GM13976 (cell line): ENCODE measurements around the gene TBC1D17.

ENCODE experiments used
- DNase-seq: peaks from one replicate; pipeline ENCODE4 v3.0.0; 2012; ENCODE audit warnings: low spot score
- in situ Hi-C: fragments of 300-500 bp; cut with MboI; formaldehyde crosslinking; loops from one replicate; pipeline ENCODE4 v1.12.0; 2022; ENCODE audit warnings: low sequenced_read_pairs, mixed read lengths, inconsistent platforms; ENCODE audit not compliant: unreplicated experiment
- TF ChIP-seq, protein P1 (sequence below): IDR thresholded peaks from 2 replicates; pipeline ENCODE4 v1.5.1; 2012; ENCODE audit warnings: borderline replicate concordance, mild to moderate bottlenecking; ENCODE audit not compliant: insufficient read depth; ENCODE audit errors: extremely low read depth, missing control alignments, control extremely low read depth

TBC1D17 gene

DNA sequence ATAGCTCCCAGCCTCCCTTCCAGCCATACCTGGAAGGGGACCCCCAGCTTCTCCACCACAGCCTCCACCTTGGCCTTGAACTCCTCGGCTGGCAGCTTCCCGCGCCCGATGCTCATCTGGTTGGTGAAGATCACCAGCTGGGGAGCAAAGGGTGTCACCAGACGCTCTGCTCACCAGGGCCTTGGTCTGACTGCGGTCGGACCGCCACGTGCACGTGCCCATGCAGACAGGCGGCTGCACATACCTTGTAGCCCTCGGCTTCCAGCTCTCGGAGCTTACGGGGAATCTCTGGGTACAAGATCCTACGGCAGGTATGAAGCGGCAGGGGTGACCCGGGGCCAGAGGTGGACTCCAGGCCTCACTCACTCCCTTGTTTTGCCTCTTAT lies 13.6 kb upstream of the TBC1D17 start:
- TF ChIP-seq, protein P1, sequence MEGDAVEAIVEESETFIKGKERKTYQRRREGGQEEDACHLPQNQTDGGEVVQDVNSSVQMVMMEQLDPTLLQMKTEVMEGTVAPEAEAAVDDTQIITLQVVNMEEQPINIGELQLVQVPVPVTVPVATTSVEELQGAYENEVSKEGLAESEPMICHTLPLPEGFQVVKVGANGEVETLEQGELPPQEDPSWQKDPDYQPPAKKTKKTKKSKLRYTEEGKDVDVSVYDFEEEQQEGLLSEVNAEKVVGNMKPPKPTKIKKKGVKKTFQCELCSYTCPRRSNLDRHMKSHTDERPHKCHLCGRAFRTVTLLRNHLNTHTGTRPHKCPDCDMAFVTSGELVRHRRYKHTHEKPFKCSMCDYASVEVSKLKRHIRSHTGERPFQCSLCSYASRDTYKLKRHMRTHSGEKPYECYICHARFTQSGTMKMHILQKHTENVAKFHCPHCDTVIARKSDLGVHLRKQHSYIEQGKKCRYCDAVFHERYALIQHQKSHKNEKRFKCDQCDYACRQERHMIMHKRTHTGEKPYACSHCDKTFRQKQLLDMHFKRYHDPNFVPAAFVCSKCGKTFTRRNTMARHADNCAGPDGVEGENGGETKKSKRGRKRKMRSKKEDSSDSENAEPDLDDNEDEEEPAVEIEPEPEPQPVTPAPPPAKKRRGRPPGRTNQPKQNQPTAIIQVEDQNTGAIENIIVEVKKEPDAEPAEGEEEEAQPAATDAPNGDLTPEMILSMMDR: no peak
- DNase-seq: no peak
- in situ Hi-C loops: no loop called here

DNA sequence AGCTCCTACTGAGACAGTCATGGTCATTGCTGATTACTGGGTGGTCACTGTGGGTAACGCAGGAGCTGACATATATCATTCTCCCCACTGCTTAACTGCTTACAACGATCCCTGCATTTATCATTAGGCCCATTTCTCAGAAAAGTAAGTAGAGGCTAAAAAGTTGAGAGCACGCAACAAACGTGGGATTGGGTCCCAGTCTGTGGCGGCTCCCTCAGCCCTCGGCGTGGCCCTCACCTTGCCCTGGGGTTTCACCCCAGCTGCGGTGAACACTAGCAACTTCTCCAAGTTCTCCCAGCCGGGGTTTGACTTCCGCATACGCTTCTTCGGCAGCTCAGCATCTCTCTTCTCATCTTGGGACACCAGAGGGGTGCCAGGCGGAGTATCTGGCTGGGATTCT lies 12.6 kb upstream of the TBC1D17 start:
- TF ChIP-seq, protein P1: no peak
- DNase-seq: no peak
- in situ Hi-C loops: no loop called here

DNA sequence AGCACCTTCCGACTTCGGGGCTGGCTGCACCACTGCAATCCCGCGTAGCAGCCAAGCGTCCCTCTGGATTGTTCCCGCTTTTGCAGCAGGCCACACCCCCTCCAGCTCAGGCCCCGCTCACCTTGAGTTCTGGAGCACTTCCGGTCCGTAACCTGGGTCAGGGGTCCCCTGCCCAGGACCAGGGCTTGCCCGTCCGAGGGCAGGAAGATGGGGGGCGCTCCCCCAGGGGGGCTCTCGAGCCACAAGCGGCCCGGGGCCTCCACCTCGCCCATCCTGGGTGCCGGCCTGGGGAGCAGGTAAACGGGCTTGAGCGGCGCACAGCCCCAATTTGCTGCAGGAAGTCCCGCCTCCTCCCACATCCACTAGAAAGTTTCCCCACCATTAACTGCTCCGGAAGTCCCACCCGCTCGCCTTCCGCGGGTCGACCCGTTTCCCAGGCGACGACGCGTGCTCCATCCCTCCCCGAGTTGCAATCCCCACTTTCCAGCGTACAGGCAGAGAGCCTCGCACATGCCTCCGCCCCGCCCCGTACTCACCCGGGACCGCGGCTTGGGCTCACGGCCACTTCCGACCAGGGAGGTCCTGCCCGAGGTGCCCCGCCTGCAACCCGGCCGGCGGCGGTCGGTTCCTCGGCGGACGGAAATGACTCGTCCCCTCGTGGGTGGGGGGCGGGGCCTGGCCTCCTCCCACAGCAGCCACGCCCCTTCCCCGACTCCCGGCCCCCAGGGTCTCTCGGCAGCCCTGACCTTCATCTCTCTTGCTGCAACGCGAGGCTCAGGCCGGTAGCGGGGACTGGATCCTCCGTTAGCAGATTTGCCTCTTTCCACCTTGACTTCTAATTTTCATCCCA lies 10.3 kb upstream of the TBC1D17 start, which contains the start of gene PNKP:
PNKP (minus strand) TSS at position 644 of the 850 bp plus-strand sequence; CDS start at position 272, 372 bp downstream.
- TF ChIP-seq, protein P1: no peak
- in situ Hi-C loops: no loop called here
- peak; percentile 96 for DNase-seq

DNA sequence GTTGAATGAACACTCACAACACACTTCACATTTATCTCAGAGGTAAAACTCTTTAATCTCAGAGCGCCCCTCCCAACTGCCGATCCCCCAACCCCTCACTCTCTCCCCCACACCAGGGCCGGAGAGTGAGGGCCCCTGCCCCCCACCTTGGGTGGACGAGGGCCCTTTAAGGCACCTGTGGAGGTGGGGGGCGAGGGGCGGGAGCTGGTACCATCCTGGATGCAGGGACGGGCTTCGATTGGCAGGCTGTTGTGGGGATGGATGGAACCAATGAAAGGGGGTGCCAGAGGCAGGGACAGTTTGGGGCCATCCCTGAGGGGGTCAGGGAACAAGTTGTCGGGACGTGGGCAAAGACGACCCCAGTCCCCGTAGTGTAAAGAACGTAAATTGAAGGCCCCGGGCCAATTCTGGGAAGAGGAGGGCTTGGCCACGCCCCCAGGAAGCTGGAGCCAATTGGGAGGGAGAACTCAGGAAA lies 8.5 kb upstream of the TBC1D17 start:
- in situ Hi-C loops: no loop called here

DNA sequence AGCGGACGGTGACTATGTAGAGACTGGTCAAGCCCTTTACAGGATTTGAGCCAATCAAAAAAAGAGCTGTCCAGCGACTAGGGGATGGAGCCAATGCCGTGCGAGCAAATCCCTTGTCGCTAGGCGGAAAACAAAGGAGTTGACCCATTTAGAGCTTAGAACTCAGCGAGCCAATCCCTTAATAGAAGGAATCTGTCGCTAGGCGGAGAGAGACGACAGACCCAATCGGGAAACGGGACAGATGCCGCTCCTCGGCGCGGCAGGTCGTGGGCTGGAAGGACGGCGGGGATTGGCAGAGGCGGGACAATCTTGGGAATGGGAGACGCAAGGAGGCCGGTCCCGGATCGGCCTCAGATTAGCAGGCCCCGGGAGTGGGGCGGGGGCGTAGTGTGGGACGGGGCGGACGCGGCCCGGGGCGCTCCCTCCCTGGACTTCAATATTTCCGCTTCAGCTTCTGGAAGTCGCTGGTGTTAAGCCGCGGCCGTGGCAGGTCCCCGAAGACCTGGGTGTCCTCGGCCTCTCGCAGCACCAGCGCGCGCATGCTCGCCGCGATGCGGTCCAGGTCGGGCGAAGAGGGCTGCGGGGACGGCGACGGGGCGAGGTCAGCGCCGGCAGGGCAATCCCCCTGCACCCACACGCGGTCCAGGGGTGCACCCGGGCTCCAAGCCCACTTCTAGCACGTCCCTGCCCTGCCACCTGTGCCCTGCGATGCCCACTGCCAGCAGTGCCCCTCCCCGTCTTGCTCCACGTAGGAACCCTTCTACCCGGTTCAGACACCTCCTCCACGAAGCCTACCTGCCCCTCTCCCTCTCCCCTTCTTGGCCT lies 7.8 kb upstream of the TBC1D17 start:
- in situ Hi-C loops: no loop called here
- TF ChIP-seq, protein P1: no peak
- DNase-seq: peak; percentile 91

More for the DNA sequence above, 8.5 kb upstream of the TBC1D17 start:
- TF ChIP-seq, protein P1: no peak
- DNase-seq: no peak

DNA sequence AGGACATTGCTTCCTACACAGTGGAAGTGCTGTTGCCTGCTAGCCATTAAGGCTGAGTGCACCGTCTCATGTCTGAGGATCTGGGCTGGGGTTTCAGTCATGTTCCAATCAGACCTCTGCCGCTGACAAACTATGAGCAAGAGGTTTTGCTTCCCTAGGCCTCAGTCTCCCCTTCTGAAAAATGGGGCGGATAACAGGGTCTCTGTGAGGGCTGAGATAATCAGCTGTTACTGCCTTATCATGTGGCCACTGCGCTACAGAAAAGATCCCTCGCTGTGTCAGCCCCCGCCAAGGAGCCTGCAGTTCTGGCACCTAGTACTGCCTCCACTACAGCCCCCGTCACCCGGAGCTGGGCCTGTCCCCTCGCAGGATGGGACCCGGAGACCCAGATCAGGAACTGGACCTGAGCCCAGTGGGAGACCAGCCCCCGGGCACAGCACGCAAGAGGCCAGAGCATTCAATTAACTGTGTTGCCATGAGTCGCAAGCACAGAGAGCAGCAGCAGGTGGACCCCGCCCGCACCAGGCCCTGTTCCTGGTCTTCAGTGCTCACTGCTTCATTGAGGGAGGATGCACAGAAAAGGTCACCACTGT lies 7.1 kb upstream of the TBC1D17 start:
- DNase-seq: no peak
- in situ Hi-C loops: no loop called here
- TF ChIP-seq, protein P1: no peak
